ENCODE results near the gene FCN3. TPM values are rescaled to one million over a fixed set of nuclear protein-coding genes. Genes with fewer than 3 reads are reported as not detected.

FCN3 gene
- total RNA-seq, 1 donor from 2014 or later: 51.9 TPM

- no peak for DNase-seq (ENCODE audit: low spot score)
Measured at GRCh38 chr1:27343639-27344025, 31.0 kb downstream of the FCN3 start.

- DNase-seq (ENCODE audit: low spot score): no peak
Measured at GRCh38 chr1:27342778-27343638, 31.6 kb downstream of the FCN3 start.

- no peak for DNase-seq (ENCODE audit: low spot score)
Measured at GRCh38 chr1:27342391-27342777, 32.2 kb downstream of the FCN3 start.

- no peak for DNase-seq (ENCODE audit: low spot score)
Measured at GRCh38 chr1:27341525-27342252, 32.9 kb downstream of the FCN3 start, which contains the start of gene SYTL1. TSS of gene SYTL1 (plus strand) at chr1:27342022. CDS start at chr1:27345335, 3,313 bp downstream.

- DNase-seq (ENCODE audit: low spot score): no peak
Measured at GRCh38 chr1:27339213-27339612, 35.4 kb downstream of the FCN3 start.

- DNase-seq (ENCODE audit: low spot score): no peak
Measured at GRCh38 chr1:27338751-27339150, 35.9 kb downstream of the FCN3 start.

- no peak for DNase-seq (ENCODE audit: low spot score)
Measured at GRCh38 chr1:27336756-27337155, 37.9 kb downstream of the FCN3 start.

- DNase-seq (ENCODE audit: low spot score): no peak
Measured at GRCh38 chr1:27335506-27336422, 38.9 kb downstream of the FCN3 start.

GRCh38 chr1:27333717-27334279 is 40.8 kb downstream of the FCN3 start:
- DNase-seq (ENCODE audit: low spot score): no peak

- no peak for DNase-seq (ENCODE audit: low spot score)
Measured at GRCh38 chr1:27332536-27333281, 41.9 kb downstream of the FCN3 start.

- DNase-seq (ENCODE audit: low spot score): no peak
Measured at GRCh38 chr1:27331922-27332321, 42.7 kb downstream of the FCN3 start.

- no peak for DNase-seq (ENCODE audit: low spot score)
Measured at GRCh38 chr1:27331426-27331825, 43.2 kb downstream of the FCN3 start.

GRCh38 chr1:27330786-27331185 is 43.8 kb downstream of the FCN3 start:
- DNase-seq (ENCODE audit: low spot score): no peak

- no peak for DNase-seq (ENCODE audit: low spot score)
Measured at GRCh38 chr1:27327964-27328363, 46.7 kb downstream of the FCN3 start.

GRCh38 chr1:27325286-27325685 is 49.3 kb downstream of the FCN3 start:
- DNase-seq (ENCODE audit: low spot score): no peak

GRCh38 chr1:27322569-27323240 is 51.9 kb downstream of the FCN3 start:
- DNase-seq (ENCODE audit: low spot score): no peak

GRCh38 chr1:27321813-27322568 is 52.6 kb downstream of the FCN3 start, which contains the start of gene TMEM222:
TSS of gene TMEM222 (plus strand) at chr1:27322163. CDS start at chr1:27322198, 35 bp downstream.
- DNase-seq (ENCODE audit: low spot score): peak; percentile 99

All from mesenteric fat pad (tissue), 1 donor.